WTC11 (cell line): Measurements from ENCODE around the gene ACHE. TPM values are rescaled to one million over a fixed set of nuclear protein-coding genes. Genes with fewer than 3 reads are reported as not detected.

ENCODE experiments used
- ATAC-seq: fragments of 200-7000 bp; cut with Tn5 transposase; 2 replicates; pipeline ENCODE4 v1.10.0; 2021; ENCODE audit warnings: mild to moderate bottlenecking, moderate library complexity
- CTCF ChIA-PET: fragments of 300-600 bp; sonication (Branson Sonifier 250); formaldehyde crosslinking; loops from one replicate; lab custom pipeline; 2021; ENCODE audit warnings: antibody characterized with exemption; lab: Charles Lee
- POLR2A ChIA-PET: fragments of 350-600 bp; sonication (Branson Sonifier 250); formaldehyde crosslinking; loops from one replicate; lab custom pipeline; 2021; ENCODE audit warnings: antibody characterized with exemption; lab: Charles Lee
- DNase-seq: peaks from one replicate; pipeline ENCODE4 v3.0.0; 2021; ENCODE audit warnings: low spot score
- H3K27ac Mint-ChIP-seq: 2 replicates; pipeline ENCODE4 v1.8.0; 2021; ENCODE audit warnings: mixed read lengths
- H3K27me3 Mint-ChIP-seq: 2 replicates; pipeline ENCODE4 v1.8.0; 2021; ENCODE audit warnings: low read depth, mild to moderate bottlenecking, moderate library complexity, mixed read lengths
- H3K36me3 Mint-ChIP-seq: 2 replicates; pipeline ENCODE4 v1.8.0; 2021; ENCODE audit warnings: mixed read lengths
- H3K4me1 Mint-ChIP-seq: 2 replicates; pipeline ENCODE4 v1.8.0; 2022; ENCODE audit warnings: mixed read lengths
- H3K4me3 Mint-ChIP-seq: 2 replicates; pipeline ENCODE4 v1.8.0; 2021; ENCODE audit warnings: mild to moderate bottlenecking, moderate library complexity, mixed read lengths
- H3K9me3 Mint-ChIP-seq: 2 replicates; pipeline ENCODE4 v1.8.0; 2021; ENCODE audit warnings: mixed read lengths
- ATF1 ChIP-seq: sonication (generic); formaldehyde crosslinking; IDR thresholded peaks from 2 replicates; pipeline ENCODE4 v1.8.1; 2023; ENCODE audit warnings: mild to moderate bottlenecking, moderate library complexity, missing genetic modification reagents
- CBFB ChIP-seq: sonication (generic); formaldehyde crosslinking; IDR thresholded peaks from 2 replicates; pipeline ENCODE4 v1.8.1; 2022; ENCODE audit warnings: mild to moderate bottlenecking, low read depth, missing genetic modification reagents
- CREM ChIP-seq: sonication (generic); formaldehyde crosslinking; IDR thresholded peaks from 2 replicates; pipeline ENCODE4 v1.8.1; 2022; ENCODE audit warnings: mild to moderate bottlenecking, missing genetic modification reagents, moderate library complexity
- HMGXB4 ChIP-seq: sonication (generic); formaldehyde crosslinking; IDR thresholded peaks from 2 replicates; pipeline ENCODE4 v1.8.1; 2023; ENCODE audit warnings: mild to moderate bottlenecking, moderate library complexity, missing genetic modification reagents
- JUN ChIP-seq: sonication (generic); formaldehyde crosslinking; IDR thresholded peaks from 2 replicates; pipeline ENCODE4 v1.8.0; 2023; ENCODE audit warnings: mild to moderate bottlenecking, missing genetic modification reagents
- NFATC4 ChIP-seq: fragments of 250-450 bp; sonication (Bioruptor Pico); IDR thresholded peaks from 2 replicates; pipeline ENCODE4 v1.9.0; 2021; ENCODE audit warnings: mild to moderate bottlenecking
- NR1H2 ChIP-seq: sonication (generic); formaldehyde crosslinking; IDR thresholded peaks from 2 replicates; pipeline ENCODE4 v1.9.0; 2021; ENCODE audit warnings: mild to moderate bottlenecking, moderate library complexity, missing genetic modification reagents
- PRDM15 ChIP-seq: sonication (generic); formaldehyde crosslinking; IDR thresholded peaks from 2 replicates; pipeline ENCODE4 v1.8.0; 2022; ENCODE audit warnings: missing genetic modification reagents
- RELA ChIP-seq: sonication (generic); formaldehyde crosslinking; IDR thresholded peaks from 2 replicates; pipeline ENCODE4 v1.8.1; 2022; ENCODE audit warnings: missing genetic modification reagents, mild to moderate bottlenecking, borderline replicate concordance
- SMAD3 ChIP-seq: sonication (generic); formaldehyde crosslinking; IDR thresholded peaks from 2 replicates; pipeline ENCODE4 v1.8.0; 2022; ENCODE audit warnings: missing genetic modification reagents, mild to moderate bottlenecking, borderline replicate concordance
- SMAD4 ChIP-seq: sonication (generic); formaldehyde crosslinking; IDR thresholded peaks from 2 replicates; pipeline ENCODE4 v1.8.0; 2022; ENCODE audit warnings: mild to moderate bottlenecking, missing genetic modification reagents
- ZNF219 ChIP-seq: sonication (generic); formaldehyde crosslinking; IDR thresholded peaks from 2 replicates; pipeline ENCODE4 v1.8.0; 2023; ENCODE audit warnings: missing genetic modification reagents, mild to moderate bottlenecking, borderline replicate concordance
- ZNF281 ChIP-seq: sonication (generic); formaldehyde crosslinking; IDR thresholded peaks from 2 replicates; pipeline ENCODE4 v1.8.0; 2023; ENCODE audit warnings: mild to moderate bottlenecking, missing genetic modification reagents
- ZNF425 ChIP-seq: fragments of 250-450 bp; sonication (Bioruptor Pico); conservative IDR thresholded peaks from 2 replicates; pipeline ENCODE4 v1.9.0; 2021; ENCODE audit warnings: mild to moderate bottlenecking
- total RNA-seq: library from RNA; stranded (reverse); gene quantifications from 3 replicates; pipeline ENCODE4 v1.2.3, GENCODE V29; 2021

The ACHE gene
- total RNA-seq, 1 experiment from 2014 or later = 7.7 TPM

- TF ChIP-seq JUN = no peak
- TF ChIP-seq CREM (CRISPR knock-in tag) = no peak
- TF ChIP-seq SMAD3 (CRISPR knock-in tag) = no peak
- TF ChIP-seq ZNF219 (CRISPR knock-in tag) = no peak
- TF ChIP-seq CBFB (CRISPR knock-in tag) = no peak
- no peak for TF ChIP-seq PRDM15 (CRISPR knock-in tag)
- TF ChIP-seq RELA = no peak
- TF ChIP-seq NFATC4 (CRISPR knock-in tag) = no peak
- TF ChIP-seq NR1H2 (CRISPR knock-in tag) = no peak
- no peak for TF ChIP-seq ZNF281
- no peak for TF ChIP-seq SMAD4 (CRISPR knock-in tag)
- no peak for TF ChIP-seq HMGXB4 (CRISPR knock-in tag)
These were observed 8.7 kb downstream of the ACHE start (continued) for GRCh38 chr7:100886936-100887515.

- no peaks in the 10 kb centered on the region for H3K27me3 Mint-ChIP-seq
- peaks cover 31% of the 10 kb centered on the region for H3K4me1 Mint-ChIP-seq
- ChIA-PET CTCF (interaction anchor here (1.0 to 2.1 kb wide), 4 partner anchors 11 to 86 kb away, joined by 3 to 6 read pairs (median 5); partner anchors contain the start of gene SRRT), POLR2A (interaction anchor here (0.5 to 6.2 kb wide), 4 partner anchors 11 to 348 kb away, joined by 3 to 71 read pairs (median 3); partner anchors contain the start of genes PLOD3 and SRRT)
- H3K27ac Mint-ChIP-seq = peak overlapping the region; percentile 70; the same call in 1 of the 2 replicates
- no peak overlapping the region for H3K4me3 Mint-ChIP-seq
- TF ChIP-seq ATF1 (CRISPR knock-in tag) (0 out of 2 replicates have a peak, but pooled peaks have one; percentile 43), ZNF425 (CRISPR knock-in tag) (no peak)
- no peak for ATAC-seq
- DNase-seq = no peak
- no peaks in the 10 kb centered on the region for H3K9me3 Mint-ChIP-seq
- H3K36me3 Mint-ChIP-seq = peaks cover 70% of the 10 kb centered on the region
These were observed 9.3 kb downstream of the ACHE start for GRCh38 chr7:100886142-100886935.
